Measurements from ENCODE around the gene AFF3. TPM values are rescaled to one million over a fixed set of nuclear protein-coding genes. Genes with fewer than 3 reads are reported as not detected.
"Not testable (repeated sequence)": the region's sequence is repeated elsewhere in the genome, so short reads cannot be mapped to it uniquely, and the experiment has no call there.

The AFF3 gene
- total RNA-seq, 4 donors from 2014 or later, result 9.0 to 20.2 (median 14.5) TPM

- no peaks in the 10 kb centered on the region for H3K36me3 ChIP-seq
- TF ChIP-seq POLR2AphosphoS5 (IDR thresholded peaks at IDR 0.05), result no peak
- WGBS, 2 donors (ENCODE audit: low coverage in 1 of 2), result 79 to 83% methylated on average over 1 to 8 of the region's 8 CpGs
- H3K4me3 ChIP-seq, result no peak overlapping the region
- H3K27ac ChIP-seq, result no peak overlapping the region
- H3K9me3 ChIP-seq, result peaks cover 0 to 7% of the 10 kb centered on the region in 2 donors
- in situ Hi-C loops (cut with MboI; ENCODE audit: low pct_ligation_motif_present in 1 of 4, low pct_unique_long_range_greater_than_20kb in 1 of 4, low sequenced_read_pairs in 3 of 4) (no loop called here), intact Hi-C loops (cut with DNase I; ENCODE audit: low total_unique reads) (no loop called here)
- H3K27me3 ChIP-seq, result no peaks in the 10 kb centered on the region
- no peak for DNase-seq
- H3K4me1 ChIP-seq, result peaks cover 0 to 8% (median 0%) of the 10 kb centered on the region in 4 donors
These were observed 365.3 kb downstream of the AFF3 start for GRCh38 chr2:99776906-99777646.

GRCh38 chr2:99776206-99776905 is 366.0 kb downstream of the AFF3 start:
- intact Hi-C loops (cut with DNase I; ENCODE audit: low total_unique reads) (no loop called here), in situ Hi-C loops (cut with MboI; ENCODE audit: low pct_ligation_motif_present in 1 of 4, low pct_unique_long_range_greater_than_20kb in 1 of 4, low sequenced_read_pairs in 3 of 4) (no loop called here)
- Histone ChIP-seq H3K4me1 (peaks cover 0 to 8% (median 0%) of the 10 kb centered on the region in 4 donors), H3K36me3 (no peaks in the 10 kb centered on the region), H3K4me3 (no peak overlapping the region), H3K27me3 (no peaks in the 10 kb centered on the region), H3K27ac (no peak overlapping the region), H3K9me3 (peaks cover 0 to 7% of the 10 kb centered on the region in 2 donors)
- TF ChIP-seq EP300 (IDR thresholded peaks at IDR 0.05; ENCODE audit: low read depth), result no peak
- TF ChIP-seq POLR2A (IDR thresholded peaks at IDR 0.05), result no peak
- TF ChIP-seq, protein P1, sequence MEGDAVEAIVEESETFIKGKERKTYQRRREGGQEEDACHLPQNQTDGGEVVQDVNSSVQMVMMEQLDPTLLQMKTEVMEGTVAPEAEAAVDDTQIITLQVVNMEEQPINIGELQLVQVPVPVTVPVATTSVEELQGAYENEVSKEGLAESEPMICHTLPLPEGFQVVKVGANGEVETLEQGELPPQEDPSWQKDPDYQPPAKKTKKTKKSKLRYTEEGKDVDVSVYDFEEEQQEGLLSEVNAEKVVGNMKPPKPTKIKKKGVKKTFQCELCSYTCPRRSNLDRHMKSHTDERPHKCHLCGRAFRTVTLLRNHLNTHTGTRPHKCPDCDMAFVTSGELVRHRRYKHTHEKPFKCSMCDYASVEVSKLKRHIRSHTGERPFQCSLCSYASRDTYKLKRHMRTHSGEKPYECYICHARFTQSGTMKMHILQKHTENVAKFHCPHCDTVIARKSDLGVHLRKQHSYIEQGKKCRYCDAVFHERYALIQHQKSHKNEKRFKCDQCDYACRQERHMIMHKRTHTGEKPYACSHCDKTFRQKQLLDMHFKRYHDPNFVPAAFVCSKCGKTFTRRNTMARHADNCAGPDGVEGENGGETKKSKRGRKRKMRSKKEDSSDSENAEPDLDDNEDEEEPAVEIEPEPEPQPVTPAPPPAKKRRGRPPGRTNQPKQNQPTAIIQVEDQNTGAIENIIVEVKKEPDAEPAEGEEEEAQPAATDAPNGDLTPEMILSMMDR (IDR thresholded peaks at IDR 0.05), result no peak
- no peak for TF ChIP-seq POLR2AphosphoS5 (IDR thresholded peaks at IDR 0.05)
- DNase-seq, result no peak
- WGBS, 2 donors (ENCODE audit: low coverage in 1 of 2), result 51 to 67% methylated on average over 2 to 3 of the region's 3 CpGs

- DNase-seq, result no peak
- in situ Hi-C loops (cut with MboI; ENCODE audit: low pct_ligation_motif_present in 1 of 4, low pct_unique_long_range_greater_than_20kb in 1 of 4, low sequenced_read_pairs in 3 of 4) (no loop called here), intact Hi-C loops (cut with DNase I; ENCODE audit: low total_unique reads) (no loop called here)
- Histone ChIP-seq H3K9me3 (peaks cover 0 to 7% of the 10 kb centered on the region in 2 donors), H3K27me3 (no peaks in the 10 kb centered on the region), H3K36me3 (no peaks in the 10 kb centered on the region), H3K4me3 (no peak overlapping the region), H3K4me1 (peaks cover 0 to 8% (median 0%) of the 10 kb centered on the region in 4 donors), H3K27ac (no peak overlapping the region)
- 74 to 83% methylated on average over 4 of the region's 4 CpGs for WGBS, 2 donors (ENCODE audit: low coverage in 1 of 2)
- no peak for TF ChIP-seq POLR2A (IDR thresholded peaks at IDR 0.05)
- no peak for TF ChIP-seq EP300 (IDR thresholded peaks at IDR 0.05; ENCODE audit: low read depth)
- TF ChIP-seq, protein P1 (IDR thresholded peaks at IDR 0.05), result no peak
- no peak for TF ChIP-seq POLR2AphosphoS5 (IDR thresholded peaks at IDR 0.05)
These were observed 366.8 kb downstream of the AFF3 start for GRCh38 chr2:99775585-99775984.

DNA sequence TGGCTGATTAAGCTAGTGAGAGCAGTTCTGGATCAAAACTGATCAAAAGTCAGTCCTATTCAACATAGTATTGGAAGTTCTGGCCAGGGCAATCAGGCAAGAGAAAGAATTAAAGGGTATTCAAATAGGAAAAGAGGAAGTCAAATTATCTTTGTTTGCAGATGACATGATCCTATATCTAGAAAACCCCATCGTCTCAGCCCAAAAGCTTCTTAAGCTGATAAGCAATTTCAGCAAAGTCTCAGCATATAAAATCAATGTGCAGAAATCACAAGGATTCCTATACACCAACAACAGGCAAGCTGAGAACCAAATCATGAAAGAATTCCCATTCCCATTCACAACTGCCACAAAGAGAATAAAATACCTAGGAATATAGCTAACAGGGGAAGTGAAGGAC is 368.7 kb downstream of the AFF3 start:
- H3K9me3 ChIP-seq; H3K4me3 ChIP-seq; H3K36me3 ChIP-seq; in situ Hi-C loops (cut with MboI; ENCODE audit: low pct_ligation_motif_present in 1 of 4, low pct_unique_long_range_greater_than_20kb in 1 of 4, low sequenced_read_pairs in 3 of 4); H3K27ac ChIP-seq; intact Hi-C loops (cut with DNase I; ENCODE audit: low total_unique reads); H3K27me3 ChIP-seq; H3K4me1 ChIP-seq; DNase-seq: not testable (repeated sequence)
- 79% methylated on average over 1 of the region's 1 CpG; no CpG with 5 or more reads in 1 of the 2 donors for WGBS, 2 donors (ENCODE audit: low coverage in 1 of 2)

- peaks cover 0 to 8% (median 0%) of the 10 kb centered on the region in 4 donors for H3K4me1 ChIP-seq
- intact Hi-C loops (cut with DNase I; ENCODE audit: low total_unique reads) (no loop called here), in situ Hi-C loops (cut with MboI; ENCODE audit: low pct_ligation_motif_present in 1 of 4, low pct_unique_long_range_greater_than_20kb in 1 of 4, low sequenced_read_pairs in 3 of 4) (no loop called here)
- WGBS, 2 donors (ENCODE audit: low coverage in 1 of 2), result 44 to 77% methylated on average over 5 to 7 of the region's 7 CpGs
- no peak overlapping the region for H3K27ac ChIP-seq
- H3K36me3 ChIP-seq, result no peaks in the 10 kb centered on the region
- TF ChIP-seq POLR2AphosphoS5 (IDR thresholded peaks at IDR 0.05) (no peak), EP300 (IDR thresholded peaks at IDR 0.05; ENCODE audit: low read depth) (no peak), POLR2A (IDR thresholded peaks at IDR 0.05) (no peak)
- TF ChIP-seq, protein P1 (IDR thresholded peaks at IDR 0.05), result no peak
- no peak overlapping the region for H3K4me3 ChIP-seq
- no peaks in the 10 kb centered on the region for H3K27me3 ChIP-seq
- DNase-seq, result no peak
- no peaks in the 10 kb centered on the region for H3K9me3 ChIP-seq
These were observed 369.6 kb downstream of the AFF3 start for GRCh38 chr2:99772591-99773331.
